Testis (tissue), 3 donors: ENCODE measurements around the gene MEN1. TPM values are rescaled to one million over a fixed set of nuclear protein-coding genes. Genes with fewer than 3 reads are reported as not detected.

Experiments used
- DNase-seq: peaks from one replicate; pipeline ENCODE4 v3.0.0-alpha.2; 2019
- H3K27ac ChIP-seq, 2 donors: fragments of 200-600 bp; sonication (generic); one replicate each; pipeline ENCODE4 v1.5.1; 2019
- H3K27me3 ChIP-seq: fragments of 200-600 bp; sonication (generic); one replicate; pipeline ENCODE4 v1.5.1; 2019
- H3K36me3 ChIP-seq: fragments of 200-600 bp; sonication (generic); one replicate; pipeline ENCODE4 v1.5.1; 2017; ENCODE audit warnings: low read depth; ENCODE audit errors: missing control alignments
- H3K4me1 ChIP-seq: fragments of 200-600 bp; sonication (generic); one replicate; pipeline ENCODE4 v1.5.1; 2019
- H3K4me3 ChIP-seq, 2 donors: fragments of 200-600 bp; sonication (generic); one replicate each; pipeline ENCODE4 v1.5.1; 2017 to 2019
- H3K9me3 ChIP-seq: fragments of 200-600 bp; sonication (generic); one replicate; pipeline ENCODE4 v1.5.1; 2017
- CTCF ChIP-seq, 3 experiments: fragments of 450-650 bp in 2 of 3; fragments of 200-600 bp in 1 of 3; sonication (generic) in 1 of 3; IDR thresholded peaks; one replicate each; pipeline ENCODE4 v1.5.1; 2016 to 2019; ENCODE audit warnings: antibody characterized with exemption in 3 of 3, mild to moderate bottlenecking in 2 of 3, moderate library complexity in 1 of 3
- POLR2A ChIP-seq: fragments of 450-650 bp; IDR thresholded peaks from one replicate; pipeline ENCODE4 v1.6.1; 2017; ENCODE audit warnings: antibody characterized with exemption, mild to moderate bottlenecking, moderate library complexity
- WGBS, 2 donors: methylation state at CpG; one replicate each; pipeline ENCODE4 v1.1.5; 2018; 5-methylcytosine and 5-hydroxymethylcytosine counted together
- intact Hi-C: fragments of 100-400 bp; cut with DNase I; formaldehyde crosslinking; loops from one replicate; pipeline ENCODE4 v1.15.1; 2023; ENCODE audit warnings: low total_unique reads
- polyA plus RNA-seq: library from polyadenylated mRNA; stranded (reverse); fragments of 350-450 nt; fragmentation: Illumina TruSeq; extraction: RNeasy Lipid Tissue Mini Kit (QIAGEN cat#74804); gene quantifications from one replicate; pipeline ENCODE4 v1.2.3, GENCODE V29; 2014; ENCODE audit warnings: low read depth, low replicate concordance; ENCODE audit not compliant: insufficient read depth
- total RNA-seq, 2 donors: library from RNA; depleted of rRNA; stranded (reverse); fragments of >200 nt; gene quantifications; one replicate each; pipeline ENCODE4 v1.2.3, GENCODE V29; 2016

Gene MEN1
- total and polyA plus RNA-seq, 3 donors from 2014 or later, result 29.7 to 40.8 (median 36.7) TPM

- TF ChIP-seq POLR2A (no peak), CTCF (IDR thresholded peaks at IDR 0.05) (no peak)
- DNase-seq, result no peak
- H3K36me3 ChIP-seq, result no peaks in the 10 kb centered on the region
- intact Hi-C loops, result no loop called here
- no peaks in the 10 kb centered on the region for H3K27me3 ChIP-seq
- H3K9me3 ChIP-seq, result no peaks in the 10 kb centered on the region
- H3K27ac ChIP-seq, result no peak overlapping the region
- WGBS, 2 donors, result 75 to 85% methylated on average over 6 to 7 of the region's 7 CpGs
- H3K4me1 ChIP-seq, result peaks cover 17% of the 10 kb centered on the region
- H3K4me3 ChIP-seq, result no peak overlapping the region
Measured at GRCh38 chr11:64799256-64799622, 11.1 kb downstream of the MEN1 start.

- intact Hi-C loops, result no loop called here
Measured at GRCh38 chr11:64796757-64797541, 13.4 kb downstream of the MEN1 start.

GRCh38 chr11:64796047-64796756, 14.1 kb downstream of the MEN1 start:
- no peaks in the 10 kb centered on the region for H3K27me3 ChIP-seq
- no peak overlapping the region for H3K4me3 ChIP-seq
- TF ChIP-seq POLR2A (no peak), CTCF (IDR thresholded peaks at IDR 0.05) (no peak)
- 77 to 84% methylated on average over 15 to 19 of the region's 19 CpGs for WGBS, 2 donors
- H3K36me3 ChIP-seq, result no peaks in the 10 kb centered on the region
- no peaks in the 10 kb centered on the region for H3K9me3 ChIP-seq
- peaks cover 6% of the 10 kb centered on the region for H3K4me1 ChIP-seq
- DNase-seq, result no peak
- intact Hi-C loops, result no loop called here
- no peak overlapping the region for H3K27ac ChIP-seq

More at GRCh38 chr11:64796757-64797541, 13.4 kb downstream of the MEN1 start:
- Histone ChIP-seq H3K27me3 (no peaks in the 10 kb centered on the region), H3K9me3 (no peaks in the 10 kb centered on the region), H3K27ac (no peak overlapping the region), H3K4me3 (no peak overlapping the region), H3K36me3 (no peaks in the 10 kb centered on the region), H3K4me1 (peaks cover 8% of the 10 kb centered on the region)
- DNase-seq, result no peak
- TF ChIP-seq POLR2A, result no peak
- TF ChIP-seq CTCF (IDR thresholded peaks at IDR 0.05), result no peak
- 89 to 91% methylated on average over 17 to 19 of the region's 19 CpGs for WGBS, 2 donors

- intact Hi-C loops, result no loop called here
- Histone ChIP-seq H3K9me3 (no peaks in the 10 kb centered on the region), H3K4me1 (peaks cover 6% of the 10 kb centered on the region), H3K4me3 (no peak overlapping the region), H3K36me3 (no peaks in the 10 kb centered on the region), H3K27me3 (no peaks in the 10 kb centered on the region), H3K27ac (no peak overlapping the region)
- TF ChIP-seq POLR2A (no peak), CTCF (IDR thresholded peaks at IDR 0.05) (no peak)
- 92 to 93% methylated on average over 10 of the region's 10 CpGs for WGBS, 2 donors
- DNase-seq, result no peak
Measured at GRCh38 chr11:64794526-64794925, 15.8 kb downstream of the MEN1 start.
